LoVo (cell line): ENCODE measurements around the gene SLC52A3.

Experiments used
- DNase-seq: peaks from one replicate; pipeline ENCODE4 v3.0.0-alpha.2; 2016; ENCODE audit warnings: low spot score

The SLC52A3 gene

DNA sequence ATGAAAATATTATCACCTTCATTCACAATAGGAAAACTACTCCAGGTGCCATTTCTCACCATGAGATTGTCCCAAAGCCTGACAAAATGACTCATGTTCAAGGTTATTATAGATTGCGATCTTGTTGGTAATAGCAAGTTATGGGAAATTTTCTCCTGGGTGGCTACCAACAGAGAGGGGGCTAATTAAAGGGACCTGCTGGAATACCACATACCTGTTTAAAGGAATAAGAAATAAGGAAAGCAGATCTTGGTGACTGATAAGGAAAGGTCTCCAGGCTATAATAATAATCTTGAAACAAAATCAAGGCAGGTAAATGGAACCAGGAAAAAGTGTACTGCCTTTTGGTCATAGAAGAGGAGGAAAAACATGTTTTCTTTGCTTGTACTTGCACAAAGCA lies 1.4 kb downstream of the SLC52A3 start:
- no peak for DNase-seq

DNA sequence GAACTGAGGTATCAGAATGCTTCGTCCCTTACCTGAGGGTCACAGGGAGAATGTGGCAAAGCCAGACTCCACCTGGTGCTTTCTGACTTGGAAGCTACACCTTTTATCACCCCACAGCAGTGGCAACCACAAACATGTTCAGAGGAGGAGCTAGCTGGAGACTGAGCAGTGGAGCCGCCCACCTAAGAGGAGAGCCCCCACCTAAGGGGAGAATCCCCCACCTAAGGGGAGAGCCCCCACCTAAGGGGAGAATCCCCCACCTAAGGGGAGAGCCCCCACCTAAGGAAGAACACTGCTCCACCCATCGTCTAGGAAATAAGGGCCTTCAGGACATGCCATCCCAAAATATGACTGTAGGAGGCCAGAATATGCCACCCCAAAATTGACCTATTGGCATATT lies 4.0 kb downstream of the SLC52A3 start:
- DNase-seq = no peak

DNA sequence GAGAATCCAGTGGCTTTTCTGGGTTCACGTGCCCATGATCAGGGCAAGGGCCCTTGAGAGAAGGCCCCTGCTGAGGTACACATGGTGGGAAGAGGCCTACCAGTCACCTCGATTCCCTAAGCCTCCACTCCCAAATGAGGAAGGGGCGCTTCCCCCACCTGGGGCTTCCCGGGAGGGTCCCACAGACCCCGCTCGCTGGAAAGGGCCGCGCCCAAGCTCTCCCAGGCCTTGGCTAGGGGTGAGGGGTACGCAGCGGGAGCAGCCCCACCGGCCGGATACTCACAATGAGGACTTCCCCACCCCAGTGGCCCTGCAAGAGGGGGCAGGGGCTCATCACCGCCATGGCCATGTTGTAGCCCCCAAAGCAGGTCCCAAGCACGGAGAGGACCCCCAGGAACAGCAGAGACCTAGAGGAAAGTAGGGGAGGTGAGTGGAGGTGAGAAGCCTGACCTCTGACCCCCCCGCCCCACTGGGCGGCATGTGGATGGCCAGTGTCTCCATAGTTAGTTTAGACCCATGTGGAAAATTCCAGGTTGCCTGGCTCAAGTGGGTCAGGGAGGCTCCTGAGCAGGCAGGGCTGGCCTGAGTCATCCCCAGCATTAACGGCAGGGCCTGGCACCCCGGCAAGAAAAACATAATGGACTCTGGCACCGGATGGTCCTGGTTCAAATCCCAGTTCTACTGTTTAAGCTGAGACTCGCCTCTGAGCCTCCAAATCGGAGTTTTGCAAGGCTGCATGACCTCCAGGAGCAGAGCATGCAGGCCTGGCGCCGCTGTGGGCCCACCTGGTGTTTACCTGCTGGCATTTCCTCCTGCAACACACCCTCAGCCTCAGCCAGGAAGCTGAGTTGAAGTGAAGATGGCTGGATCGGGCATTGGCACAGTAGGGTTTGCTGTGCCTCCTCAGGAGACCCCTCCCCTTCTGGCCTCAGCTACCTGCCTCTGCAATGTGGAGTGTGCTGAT lies 6.6 kb downstream of the SLC52A3 start:
- DNase-seq = no peak

DNA sequence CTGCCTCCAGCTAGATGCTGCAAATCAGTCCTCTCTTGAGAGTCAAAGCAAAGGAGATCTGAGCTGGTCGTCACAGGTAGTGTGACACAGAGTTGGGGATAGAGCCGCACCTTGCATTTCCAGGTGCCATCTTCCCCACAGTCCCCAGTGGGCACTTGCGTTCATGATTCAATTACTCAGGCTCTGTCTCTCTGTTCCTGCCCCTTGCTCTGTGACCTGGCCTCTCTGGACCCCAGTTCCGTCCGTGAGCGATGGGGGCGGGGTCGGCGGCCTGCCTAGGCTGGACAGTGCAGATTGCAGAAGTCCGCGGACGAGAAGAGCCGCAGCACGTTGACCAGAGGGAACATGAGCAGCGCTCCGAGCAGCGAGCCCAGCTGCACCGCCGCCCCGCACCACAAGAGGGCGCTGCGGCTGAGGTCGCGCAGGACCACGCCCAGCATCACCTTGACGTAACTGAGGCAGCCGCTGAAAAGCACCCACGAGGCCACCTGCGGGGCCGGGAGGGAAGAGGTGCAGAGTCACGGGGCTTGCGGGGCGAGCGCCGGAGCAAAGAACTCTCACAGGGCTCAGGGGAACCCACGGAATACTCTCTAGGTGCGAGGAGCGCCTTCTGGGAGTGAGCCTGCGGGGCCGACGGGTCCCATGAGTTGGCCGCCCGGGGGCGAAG lies 7.4 kb downstream of the SLC52A3 start:
- DNase-seq = no peak

DNA sequence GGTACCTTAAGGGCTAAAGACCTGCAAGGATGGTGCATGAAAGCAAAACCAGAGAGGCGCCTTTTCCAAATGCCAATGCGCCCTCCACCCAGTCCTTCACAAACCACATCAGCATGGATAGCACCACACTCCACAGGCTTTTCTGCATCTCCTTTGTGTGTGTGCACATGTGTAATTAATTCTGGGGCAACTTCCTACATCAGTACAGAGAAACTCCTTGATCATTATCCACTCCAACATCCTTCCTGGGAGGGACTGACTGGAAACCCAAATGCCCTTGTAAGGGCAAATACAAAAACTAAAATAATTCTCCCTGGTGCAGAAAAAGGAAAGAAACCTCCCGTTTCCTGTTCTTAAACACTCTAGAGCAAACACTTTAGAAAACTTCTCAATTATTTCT lies 10.8 kb downstream of the SLC52A3 start:
- DNase-seq = no peak

DNA sequence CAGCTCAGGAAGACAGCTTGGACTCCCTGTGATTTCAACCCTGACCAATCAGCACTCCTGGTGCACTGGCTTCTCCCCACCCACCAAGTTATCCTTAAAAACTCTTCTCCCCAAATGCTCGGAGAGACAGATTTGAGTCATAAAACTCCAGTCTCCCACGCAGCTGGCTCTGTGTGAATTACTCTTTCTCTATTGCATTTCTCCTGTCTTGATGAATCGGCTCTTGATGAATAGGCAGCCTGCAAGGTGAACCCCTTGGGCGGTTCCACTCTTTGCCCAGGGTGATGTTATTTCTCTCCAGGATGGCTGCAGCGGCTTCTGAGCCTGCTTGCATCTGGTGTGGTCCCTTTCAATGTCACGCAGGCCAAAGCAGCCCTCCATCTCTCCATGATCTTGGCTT lies 12.4 kb downstream of the SLC52A3 start:
- no peak for DNase-seq

DNA sequence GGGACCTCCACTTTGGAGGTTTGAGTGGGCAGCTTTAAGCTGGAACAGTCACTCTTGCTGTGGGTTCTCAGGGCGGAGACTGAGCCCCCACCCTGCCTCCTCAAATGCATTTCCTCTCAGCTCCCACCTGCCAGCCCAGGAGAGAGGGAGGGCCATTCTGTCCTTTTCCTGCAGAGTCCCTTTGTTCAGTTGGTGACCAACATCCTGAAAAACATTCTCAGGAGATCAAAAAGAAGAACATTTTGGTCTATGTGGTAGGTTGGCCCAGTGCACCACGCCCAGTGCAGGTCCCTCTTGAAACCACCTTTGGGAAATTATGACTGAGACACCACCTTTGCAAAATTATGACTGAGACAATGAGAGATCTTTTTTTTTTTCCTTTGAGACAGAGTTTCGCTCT lies 13.4 kb downstream of the SLC52A3 start:
- DNase-seq = no peak

DNA sequence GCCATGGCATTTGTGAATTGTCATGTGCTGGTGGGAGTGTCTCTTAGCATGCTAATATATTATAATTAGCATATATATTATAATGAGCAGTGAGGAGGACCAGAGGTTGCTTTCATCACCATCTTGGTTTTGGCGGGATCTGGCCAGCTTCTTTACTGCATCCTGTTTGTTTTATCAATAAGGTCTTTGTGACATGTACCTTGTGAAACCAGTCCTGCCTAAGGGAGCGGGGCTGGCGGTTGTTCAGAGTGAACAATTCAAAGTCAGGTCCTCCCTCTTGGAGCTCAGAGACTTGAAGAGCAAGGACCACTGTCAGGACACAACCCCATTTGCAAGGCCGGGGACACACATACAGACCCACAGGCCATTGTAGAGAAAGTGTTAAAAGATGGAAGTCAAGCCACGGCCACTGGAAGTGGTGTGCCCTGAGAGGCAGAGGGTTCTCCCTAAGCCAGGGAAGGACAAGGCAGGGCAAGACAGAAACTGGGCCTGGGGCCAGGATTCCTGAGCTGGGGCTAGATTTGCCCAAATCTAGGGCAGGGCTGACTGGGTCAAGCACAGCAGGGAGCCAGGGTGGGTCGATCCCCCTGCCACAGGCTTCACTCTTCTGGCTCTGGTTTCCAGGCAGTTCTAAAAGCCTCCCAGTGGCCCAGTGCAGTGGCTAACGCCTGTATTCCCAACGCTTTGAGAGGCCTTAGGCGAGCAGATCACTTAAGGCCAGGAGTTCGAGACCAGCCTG lies 14.2 kb downstream of the SLC52A3 start:
- DNase-seq = no peak

DNA sequence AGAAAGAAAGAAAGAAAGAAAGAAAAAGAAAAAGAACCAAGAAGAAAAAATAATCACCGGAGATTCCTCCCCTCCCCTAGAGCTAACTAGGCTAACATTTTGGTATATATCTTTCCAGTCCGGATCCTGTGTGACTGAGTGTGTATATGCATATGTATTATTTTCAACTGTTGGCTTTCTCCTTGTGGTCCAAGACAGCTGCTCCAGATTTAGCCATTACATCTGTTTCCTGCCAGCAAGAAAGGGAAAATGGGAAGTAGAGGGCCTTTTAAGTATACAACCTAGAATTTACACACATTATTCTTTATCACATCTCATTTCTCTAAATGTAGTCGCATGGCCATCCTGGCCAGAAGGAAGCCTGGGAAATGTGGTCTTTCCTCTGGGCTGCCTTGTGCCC lies 15.2 kb downstream of the SLC52A3 start:
- no peak for DNase-seq

DNA sequence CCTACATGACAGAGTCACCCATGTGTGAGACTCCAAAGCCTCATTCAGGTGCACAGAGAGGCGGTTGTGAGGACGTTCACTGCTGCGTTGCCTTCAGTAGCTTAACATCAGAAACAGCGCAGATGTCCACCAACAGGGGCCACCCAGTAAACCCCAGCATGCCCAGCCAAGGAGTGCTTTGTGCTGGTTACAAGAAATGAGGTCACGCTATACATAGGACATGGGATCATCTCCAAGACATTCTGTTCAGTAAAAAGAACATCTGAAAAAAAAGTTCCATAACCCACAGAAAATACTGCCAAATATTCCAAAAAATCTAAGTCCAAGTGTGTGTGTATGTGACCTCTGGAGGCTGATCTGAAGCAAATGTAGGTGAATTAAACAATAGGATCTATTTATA lies 16.0 kb downstream of the SLC52A3 start:
- no peak for DNase-seq

DNA sequence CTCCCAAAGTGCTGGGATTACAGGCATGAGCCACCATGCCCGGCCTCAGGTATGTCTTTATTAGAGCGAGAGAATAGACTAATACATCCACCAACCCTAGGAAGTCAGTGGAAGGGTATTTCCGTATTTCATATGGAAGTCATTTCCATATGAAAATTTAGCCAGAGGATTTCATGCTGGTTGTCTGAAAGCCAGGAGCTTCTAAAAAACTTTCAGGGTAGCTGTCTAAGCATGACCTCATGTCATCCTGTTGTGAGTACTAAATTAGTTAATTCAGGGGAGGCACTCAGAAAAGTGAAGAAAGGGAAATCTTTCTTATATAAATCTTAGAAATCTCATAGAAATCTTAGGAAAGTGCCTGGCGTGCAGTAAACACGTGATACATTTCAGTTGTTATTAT lies 16.5 kb downstream of the SLC52A3 start:
- no peak for DNase-seq

DNA sequence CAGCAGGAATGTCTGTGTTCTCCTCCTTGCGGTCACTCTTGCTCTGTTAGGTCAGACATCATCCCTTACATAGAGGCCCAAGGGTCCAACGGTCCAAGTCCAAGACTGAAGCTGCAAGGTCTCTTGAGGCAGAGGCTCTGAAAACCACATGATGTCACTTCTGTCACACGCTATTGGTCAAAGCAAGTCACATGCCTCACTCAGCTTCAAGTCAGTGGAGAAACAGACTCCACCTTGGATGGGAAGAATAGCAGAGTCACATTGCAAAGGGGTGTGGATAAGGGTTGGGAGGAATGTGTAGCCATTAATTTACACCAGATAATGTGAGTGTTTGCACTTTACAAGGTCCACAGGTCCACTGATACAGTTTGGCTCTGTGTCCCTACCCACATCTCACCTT lies 17.5 kb downstream of the SLC52A3 start:
- DNase-seq = peak; percentile 33

DNA sequence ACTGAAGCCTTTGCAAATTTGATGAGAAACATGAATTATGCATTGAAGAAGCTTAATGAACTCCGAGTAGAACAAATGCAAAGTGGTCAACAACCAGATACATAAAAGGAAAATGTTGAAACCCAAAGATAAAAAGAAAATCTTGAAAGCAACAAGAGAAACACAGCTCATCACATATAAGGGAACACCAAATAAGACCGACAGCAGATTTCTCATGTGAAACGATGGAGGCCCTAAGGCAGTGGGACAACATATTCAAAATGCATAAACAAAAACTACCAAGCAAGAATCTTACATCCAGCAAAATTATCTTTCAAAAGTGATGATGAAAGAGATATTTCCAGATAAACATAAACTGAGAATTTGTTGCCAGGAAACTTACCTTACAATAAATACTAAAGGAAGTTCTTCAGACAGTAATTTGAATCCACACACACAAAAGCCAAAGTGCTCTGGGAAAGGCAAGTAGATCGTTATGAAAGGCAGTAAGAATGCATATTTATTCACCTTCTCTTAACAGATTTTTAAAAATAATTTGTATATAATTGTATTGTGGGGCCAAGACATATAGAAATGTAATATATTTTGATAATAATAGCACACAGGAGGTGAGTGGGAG lies 22.5 kb downstream of the SLC52A3 start:
- no peak for DNase-seq

DNA sequence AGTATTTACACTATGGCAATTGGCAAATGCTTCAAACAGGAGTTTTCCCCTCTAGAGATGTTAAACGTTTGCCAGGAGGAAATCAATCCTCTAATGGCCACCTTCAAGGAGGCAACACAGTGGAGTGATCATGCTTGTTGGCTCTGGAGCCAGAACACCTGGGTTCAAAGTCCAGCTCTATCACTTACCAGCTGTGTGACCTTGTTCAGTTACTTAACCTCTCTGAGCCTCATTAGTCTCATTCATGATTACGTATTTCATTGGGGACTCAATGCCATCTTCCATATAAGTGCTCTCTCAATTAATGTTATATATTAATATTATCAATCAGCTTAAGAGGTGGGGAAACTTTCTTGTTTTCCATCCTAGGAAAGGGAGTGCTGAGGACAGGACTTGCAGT lies 26.1 kb downstream of the SLC52A3 start:
- no peak for DNase-seq

DNA sequence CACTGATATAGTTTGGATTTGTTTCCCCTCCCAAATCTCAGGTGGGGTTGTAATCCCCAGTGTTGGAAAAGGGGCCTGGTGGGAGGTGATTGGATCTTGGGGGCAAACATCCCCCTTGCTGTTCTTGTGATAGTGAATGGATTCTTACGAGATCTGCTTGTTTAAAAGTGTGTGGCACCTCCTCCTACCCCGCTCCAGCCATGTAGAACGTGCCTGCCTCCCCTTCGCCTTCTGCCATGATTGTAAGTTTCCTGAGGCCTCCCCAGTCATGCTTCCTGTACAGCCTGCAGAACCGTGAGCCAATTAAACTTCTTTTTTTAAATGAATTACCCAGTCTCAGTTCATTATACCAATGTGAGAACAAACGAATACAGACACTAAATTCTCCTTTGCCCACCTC lies 26.7 kb downstream of the SLC52A3 start:
- no peak for DNase-seq

DNA sequence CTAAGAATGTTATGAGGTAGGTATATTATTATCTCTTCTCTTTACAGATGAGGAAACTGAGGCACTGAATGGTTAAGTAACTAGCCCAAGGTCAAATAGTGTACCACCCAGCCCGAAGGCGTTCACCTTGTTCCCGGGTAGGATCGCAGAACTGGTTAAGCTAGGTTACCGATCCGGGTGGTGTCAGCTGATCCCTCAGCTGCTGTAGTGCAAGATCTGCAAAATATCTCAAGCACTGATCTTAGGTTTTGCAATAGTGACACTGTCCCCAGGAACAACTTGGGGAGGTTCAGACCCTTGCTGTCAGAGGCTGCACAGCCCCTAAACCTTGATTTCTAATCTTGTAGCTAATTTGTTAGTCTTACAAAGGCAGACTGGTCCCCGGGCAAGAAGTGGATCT lies 28.1 kb downstream of the SLC52A3 start:
- DNase-seq = no peak

DNA sequence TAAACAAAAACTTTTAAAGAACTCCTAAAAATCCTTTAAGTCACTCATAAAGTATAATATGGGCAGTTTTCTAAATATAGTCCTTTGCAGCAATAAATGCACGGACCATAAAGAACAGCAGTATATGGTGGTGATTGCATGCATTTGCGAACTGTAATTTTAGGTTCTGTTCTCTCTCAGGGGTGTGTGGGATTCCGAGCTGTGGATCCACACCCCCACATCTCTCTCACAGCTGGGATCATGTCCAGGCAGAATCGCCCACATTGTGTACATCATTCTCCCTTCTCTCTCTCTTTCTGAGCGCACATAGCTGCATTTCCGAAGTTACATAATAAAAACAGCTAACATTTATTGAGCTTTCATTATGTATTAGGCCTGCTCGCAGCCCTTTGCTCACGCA lies 28.6 kb downstream of the SLC52A3 start:
- DNase-seq = no peak

DNA sequence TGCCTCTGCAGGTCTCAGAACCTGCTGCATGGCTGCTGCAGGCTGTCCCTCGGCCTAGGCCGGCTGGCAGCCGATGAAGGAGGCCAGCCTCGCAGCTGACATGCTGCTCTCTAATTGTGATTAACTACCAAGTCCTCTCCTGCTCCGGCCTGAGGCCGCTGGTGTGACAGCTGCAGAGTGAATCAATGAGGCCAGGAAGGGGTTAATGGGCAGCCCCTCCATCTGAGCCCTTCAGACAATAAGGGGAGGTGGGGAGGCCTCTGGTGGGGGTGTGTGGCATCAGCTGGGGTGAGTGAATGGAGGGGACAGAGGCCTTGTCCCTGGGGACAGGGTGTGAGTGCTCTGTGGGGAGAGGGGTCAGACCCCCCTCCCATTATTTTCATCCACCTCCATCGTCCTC lies 34.4 kb downstream of the SLC52A3 start:
- DNase-seq = no peak

DNA sequence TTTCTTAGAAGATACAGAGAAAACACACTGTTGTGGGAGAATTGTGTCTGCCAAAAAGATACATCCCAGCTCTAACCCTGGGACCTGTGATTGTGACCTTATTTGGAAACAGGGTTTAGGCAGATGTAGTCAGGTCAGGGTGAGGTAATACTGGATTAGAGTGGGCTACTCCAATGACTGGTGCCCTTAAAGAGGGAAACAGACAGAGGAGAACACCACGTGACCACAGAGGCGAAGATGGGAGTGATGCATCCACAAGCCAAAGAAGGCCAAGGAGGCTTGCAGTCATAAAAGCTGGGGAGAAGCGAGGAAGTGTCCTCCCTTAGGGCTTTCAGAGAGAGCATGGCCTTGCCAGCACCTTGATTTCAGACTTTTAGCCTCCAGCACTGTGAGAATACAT lies 35.6 kb downstream of the SLC52A3 start:
- no peak for DNase-seq

DNA sequence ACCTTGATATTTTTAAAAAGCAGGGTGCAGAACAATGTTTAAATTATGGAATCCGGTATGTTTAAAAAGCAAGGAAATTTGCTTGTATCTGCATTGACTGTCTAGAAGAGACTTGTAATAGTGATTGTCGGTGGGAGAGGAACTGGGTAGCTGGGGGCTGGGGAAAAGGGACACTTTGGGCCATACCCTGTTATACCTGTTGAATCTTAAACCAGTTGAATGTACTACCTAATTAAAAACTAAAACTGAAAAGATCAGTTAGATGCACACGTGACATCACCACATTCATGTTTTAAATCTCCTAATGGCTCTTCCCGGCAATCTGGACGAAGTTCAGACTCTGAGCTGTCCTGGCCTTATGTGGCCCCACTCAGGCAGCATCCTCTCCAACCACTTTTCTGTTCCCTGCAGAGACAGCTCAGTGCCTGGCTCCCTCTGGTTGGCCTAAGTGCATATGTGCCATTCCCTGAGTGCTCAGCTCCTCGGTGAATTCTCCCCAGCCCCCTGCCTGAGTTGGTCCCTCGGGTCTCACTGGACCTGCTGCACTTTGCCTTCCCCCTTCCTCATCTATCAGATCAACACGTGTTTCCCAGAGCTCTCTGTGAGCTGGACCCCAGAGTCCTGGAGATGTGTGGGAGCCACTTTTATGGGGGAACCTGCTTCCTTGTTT lies 36.3 kb downstream of the SLC52A3 start:
- DNase-seq = no peak

DNA sequence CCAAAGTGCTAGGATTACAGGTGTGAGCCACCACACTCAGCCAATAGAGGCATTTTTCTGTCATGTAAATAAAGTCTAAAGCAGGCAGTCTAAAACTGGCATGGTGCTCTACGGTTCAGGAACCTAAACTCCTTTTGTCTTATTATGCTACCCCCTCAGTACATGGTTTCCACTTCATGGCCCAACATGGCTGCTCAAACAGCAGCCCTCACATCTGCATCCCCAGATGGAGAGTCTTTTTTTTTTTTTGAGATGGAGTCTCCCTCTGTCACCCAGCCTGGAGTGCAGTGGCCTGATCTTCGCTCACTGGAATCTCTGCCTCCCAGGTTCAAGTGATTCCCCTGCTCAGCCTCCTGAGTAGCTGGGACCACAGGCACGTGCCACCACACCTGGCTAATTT lies 38.3 kb downstream of the SLC52A3 start:
- no peak for DNase-seq
